ENCODE data around the gene PGBD1.
A peak's percentile ranks its signal among the peaks of the same experiment; 100 is the strongest.

GRCh38 chr6:28254121-28254519 is 27.3 kb upstream of the PGBD1 start:
- TF ChIP-seq ATF3 (IDR thresholded peaks at IDR 0.05; ENCODE audit: borderline replicate concordance, extremely low read depth, low read depth, low read length) (no peak), POLR2A (IDR thresholded peaks at IDR 0.05; ENCODE audit: low read depth, low read length) (peak; percentile 65), RCOR1 (conservative IDR thresholded peaks at IDR 0.05; ENCODE audit: low read depth, low read length) (no peak), SREBF2 (IDR thresholded peaks at IDR 0.05; ENCODE audit: low read length) (no peak), MEF2B (IDR thresholded peaks at IDR 0.05; ENCODE audit: partially characterized antibody, poor library complexity, severe bottlenecking) (no peak), CTCF (IDR thresholded peaks at IDR 0.05 in 2 of 3, conservative IDR thresholded peaks at IDR 0.05 in 1 of 3; ENCODE audit: control insufficient read depth in 2 of 3, extremely low read depth in 1 of 3, insufficient read depth in 1 of 3, low read depth in 3 of 3, low read length in 3 of 3) (no peak), CUX1 (IDR thresholded peaks at IDR 0.05; ENCODE audit: insufficient replicate concordance, low read depth, low read length) (no peak), GABPA (IDR thresholded peaks at IDR 0.05; ENCODE audit: low read depth) (no peak), POLR2AphosphoS5 (IDR thresholded peaks at IDR 0.05; ENCODE audit: low read length) (peak; percentile 64; the same call in 1 of the 2 replicates)
